CD4-positive, CD25-positive, alpha-beta regulatory T cell (primary cell): ENCODE measurements around the gene BRI3. TPM values are rescaled to one million over a fixed set of nuclear protein-coding genes. Genes with fewer than 3 reads are reported as not detected.

Source experiments
- ATAC-seq, 2 donors: fragments of 150-1000 bp; cut with Tn5 transposase; one replicate each; pipeline ENCODE4 v1.10.0; 2021; ENCODE audit warnings: low read depth in 2 of 2, moderate number of reproducible peaks in 2 of 2, moderate library complexity in 1 of 2
- DNase-seq, 3 donors: peaks; one replicate each; pipeline versions ENCODE4 v3.0.0 to v3.0.0-alpha.2; 2012 to 2022; ENCODE audit warnings: mixed read lengths in 1 of 3
- H3K27ac ChIP-seq: one replicate; pipeline ENCODE4 v1.7.0; 2013; ENCODE audit warnings: mild to moderate bottlenecking, low read length; ENCODE audit not compliant: insufficient read depth, poor library complexity, severe bottlenecking
- H3K27me3 ChIP-seq: one replicate; pipeline ENCODE4 v1.7.0; 2013; ENCODE audit warnings: low read length; ENCODE audit not compliant: control insufficient read depth, insufficient read depth
- H3K36me3 ChIP-seq: one replicate; pipeline ENCODE4 v1.7.0; 2013; ENCODE audit warnings: mild to moderate bottlenecking, low read length, moderate library complexity; ENCODE audit not compliant: control insufficient read depth, insufficient read depth
- H3K4me1 ChIP-seq: 2 replicates; pipeline ENCODE4 v1.7.0; 2013; ENCODE audit warnings: mild to moderate bottlenecking, low read length; ENCODE audit not compliant: insufficient read depth, control insufficient read depth, poor library complexity, severe bottlenecking
- H3K4me3 ChIP-seq: one replicate; pipeline ENCODE4 v1.7.0; 2013; ENCODE audit warnings: low read depth, mild to moderate bottlenecking, low read length, moderate library complexity
- H3K9me3 ChIP-seq, 2 experiments: 1 replicate in 1 of 2; 2 replicates in 1 of 2; pipeline ENCODE4 v1.7.0; 2013; ENCODE audit warnings: low read length in 2 of 2, mild to moderate bottlenecking in 1 of 2, moderate library complexity in 1 of 2; ENCODE audit not compliant: control insufficient read depth in 2 of 2
- H3K27ac Mint-ChIP-seq, 3 donors: one replicate each; pipeline ENCODE4 v1.8.0; 2020 to 2022; ENCODE audit warnings: mild to moderate bottlenecking in 3 of 3, mixed read lengths in 3 of 3, moderate library complexity in 2 of 3
- H3K27me3 Mint-ChIP-seq: one replicate; pipeline ENCODE4 v1.8.0; 2022; ENCODE audit warnings: mild to moderate bottlenecking, mixed read lengths
- H3K36me3 Mint-ChIP-seq: one replicate; pipeline ENCODE4 v1.8.0; 2020; ENCODE audit warnings: mixed read lengths
- H3K4me1 Mint-ChIP-seq, 4 donors: one replicate each; pipeline ENCODE4 v1.8.0; 2020 to 2022; ENCODE audit warnings: mixed read lengths in 4 of 4, mild to moderate bottlenecking in 1 of 4
- H3K4me3 Mint-ChIP-seq, 4 donors: one replicate each; pipeline ENCODE4 v1.8.0; 2020 to 2022; ENCODE audit warnings: mild to moderate bottlenecking in 4 of 4, mixed read lengths in 4 of 4, moderate library complexity in 3 of 4
- H3K9me3 Mint-ChIP-seq, 7 donors: one replicate each; pipeline ENCODE4 v1.8.0; 2020 to 2022; ENCODE audit warnings: mixed read lengths in 7 of 7, mild to moderate bottlenecking in 3 of 7, moderate library complexity in 2 of 7
- polyA plus RNA-seq, 4 donors: library from polyadenylated mRNA; unstranded; fragments of 300-500 nt; fragmentation: Illumina TruSeq; gene quantifications; one replicate each; pipeline ENCODE4 v1.2.3, GENCODE V29; 2021
- total RNA-seq: library from RNA; stranded (reverse); gene quantifications from one replicate; pipeline ENCODE4 v1.2.3, GENCODE V29; 2022

The BRI3 gene
- total and polyA plus RNA-seq, 5 donors from 2014 or later, result 15.6 to 55.9 (median 16.4) TPM

GRCh38 chr7:98329791-98330373 lies 48.4 kb downstream of the BRI3 start:
- H3K4me1 ChIP-seq, result no peaks in the 10 kb centered on the region
- no peak overlapping the region for H3K27ac ChIP-seq
- no peak for ATAC-seq
- H3K9me3 Mint-ChIP-seq, result peaks cover 0 to 4% (median 2%) of the 10 kb centered on the region in 7 donors
- DNase-seq, result no peak
- no peaks in the 10 kb centered on the region for H3K36me3 Mint-ChIP-seq
- no peaks in the 10 kb centered on the region for H3K27me3 ChIP-seq
- H3K27ac Mint-ChIP-seq, result no peak overlapping the region
- no peaks in the 10 kb centered on the region for H3K36me3 ChIP-seq
- no peak overlapping the region for H3K4me3 Mint-ChIP-seq
- peaks cover 4% of the 10 kb centered on the region for H3K27me3 Mint-ChIP-seq
- H3K9me3 ChIP-seq, result no peaks in the 10 kb centered on the region
- H3K4me1 Mint-ChIP-seq, result no peaks in the 10 kb centered on the region
- no peak overlapping the region for H3K4me3 ChIP-seq

- no peak overlapping the region for H3K4me3 ChIP-seq
- peaks cover 0 to 4% (median 2%) of the 10 kb centered on the region in 7 donors for H3K9me3 Mint-ChIP-seq
- no peaks in the 10 kb centered on the region for H3K27me3 ChIP-seq
- peaks cover 4% of the 10 kb centered on the region for H3K27me3 Mint-ChIP-seq
- H3K9me3 ChIP-seq, result no peaks in the 10 kb centered on the region
- H3K27ac ChIP-seq, result no peak overlapping the region
- no peak for DNase-seq
- no peaks in the 10 kb centered on the region for H3K4me1 Mint-ChIP-seq
- H3K36me3 Mint-ChIP-seq, result no peaks in the 10 kb centered on the region
- H3K27ac Mint-ChIP-seq, result no peak overlapping the region
- no peaks in the 10 kb centered on the region for H3K36me3 ChIP-seq
- no peak for ATAC-seq
- H3K4me1 ChIP-seq, result no peaks in the 10 kb centered on the region
- H3K4me3 Mint-ChIP-seq, result no peak overlapping the region
Observed at GRCh38 chr7:98330926-98331529, 49.5 kb downstream of the BRI3 start.

- no peak overlapping the region for H3K27ac Mint-ChIP-seq
- ATAC-seq, result no peak
- peaks cover 0 to 4% (median 2%) of the 10 kb centered on the region in 7 donors for H3K9me3 Mint-ChIP-seq
Observed at GRCh38 chr7:98334081-98334480, 52.6 kb downstream of the BRI3 start.

GRCh38 chr7:98335411-98335977 lies 54.0 kb downstream of the BRI3 start:
- Histone ChIP-seq H3K36me3 (no peaks in the 10 kb centered on the region), H3K27ac (no peak overlapping the region), H3K4me3 (no peak overlapping the region), H3K27me3 (no peaks in the 10 kb centered on the region), H3K4me1 (no peaks in the 10 kb centered on the region), H3K9me3 (no peaks in the 10 kb centered on the region)
- H3K4me1 Mint-ChIP-seq, result no peaks in the 10 kb centered on the region
- DNase-seq, result no peak
- H3K27ac Mint-ChIP-seq, result no peak overlapping the region
- ATAC-seq, result no peak
- peaks cover 4% of the 10 kb centered on the region for H3K27me3 Mint-ChIP-seq
- H3K4me3 Mint-ChIP-seq, result no peak overlapping the region
- H3K9me3 Mint-ChIP-seq, result peaks cover 0 to 4% (median 0%) of the 10 kb centered on the region in 7 donors
- H3K36me3 Mint-ChIP-seq, result no peaks in the 10 kb centered on the region

More at GRCh38 chr7:98334081-98334480, 52.6 kb downstream of the BRI3 start:
- Mint-ChIP-seq H3K4me1 (no peaks in the 10 kb centered on the region), H3K27me3 (peaks cover 4% of the 10 kb centered on the region), H3K36me3 (no peaks in the 10 kb centered on the region), H3K4me3 (peak overlapping the region in 1 of 4 donors; percentile 10)
- Histone ChIP-seq H3K9me3 (no peaks in the 10 kb centered on the region), H3K4me3 (no peak overlapping the region), H3K27ac (no peak overlapping the region), H3K36me3 (no peaks in the 10 kb centered on the region), H3K27me3 (no peaks in the 10 kb centered on the region), H3K4me1 (no peaks in the 10 kb centered on the region)
- DNase-seq, result no peak

GRCh38 chr7:98338441-98338840 lies 57.0 kb downstream of the BRI3 start:
- DNase-seq (no peak), ATAC-seq (no peak)
- Mint-ChIP-seq H3K27ac (no peak overlapping the region), H3K36me3 (no peaks in the 10 kb centered on the region), H3K4me1 (no peaks in the 10 kb centered on the region), H3K9me3 (peaks cover 0 to 2% (median 0%) of the 10 kb centered on the region in 7 donors), H3K4me3 (no peak overlapping the region), H3K27me3 (no peaks in the 10 kb centered on the region)
- H3K4me1 ChIP-seq, result no peaks in the 10 kb centered on the region
- H3K36me3 ChIP-seq, result no peaks in the 10 kb centered on the region
- no peaks in the 10 kb centered on the region for H3K9me3 ChIP-seq
- no peaks in the 10 kb centered on the region for H3K27me3 ChIP-seq
- no peak overlapping the region for H3K27ac ChIP-seq
- H3K4me3 ChIP-seq, result no peak overlapping the region

- Mint-ChIP-seq H3K4me1 (no peaks in the 10 kb centered on the region), H3K36me3 (no peaks in the 10 kb centered on the region), H3K27ac (no peak overlapping the region), H3K27me3 (no peaks in the 10 kb centered on the region), H3K4me3 (no peak overlapping the region), H3K9me3 (peaks cover 0 to 2% (median 0%) of the 10 kb centered on the region in 7 donors)
- Histone ChIP-seq H3K27ac (no peak overlapping the region), H3K9me3 (no peaks in the 10 kb centered on the region), H3K27me3 (no peaks in the 10 kb centered on the region), H3K4me1 (no peaks in the 10 kb centered on the region), H3K4me3 (no peak overlapping the region), H3K36me3 (no peaks in the 10 kb centered on the region)
- DNase-seq, result no peak
- ATAC-seq, result no peak
Observed at GRCh38 chr7:98339043-98339442, 57.6 kb downstream of the BRI3 start.

- Histone ChIP-seq H3K27ac (no peak overlapping the region), H3K4me3 (no peak overlapping the region), H3K27me3 (no peaks in the 10 kb centered on the region), H3K36me3 (no peaks in the 10 kb centered on the region), H3K9me3 (no peaks in the 10 kb centered on the region), H3K4me1 (no peaks in the 10 kb centered on the region)
- DNase-seq, result no peak
- ATAC-seq, result no peak
- no peak overlapping the region for H3K4me3 Mint-ChIP-seq
- H3K4me1 Mint-ChIP-seq, result no peaks in the 10 kb centered on the region
- H3K9me3 Mint-ChIP-seq, result peaks cover 0 to 2% (median 0%) of the 10 kb centered on the region in 7 donors
- no peak overlapping the region for H3K27ac Mint-ChIP-seq
- H3K27me3 Mint-ChIP-seq, result no peaks in the 10 kb centered on the region
- no peaks in the 10 kb centered on the region for H3K36me3 Mint-ChIP-seq
Observed at GRCh38 chr7:98341106-98341505, 59.6 kb downstream of the BRI3 start.
